ENCODE data around the gene ANAPC15. TPM values are rescaled to one million over a fixed set of nuclear protein-coding genes. Genes with fewer than 3 reads are reported as not detected.

ANAPC15 gene
- total RNA-seq, 1 experiment from 2014 or later = 98.6 TPM

- Mint-ChIP-seq H3K27ac (ENCODE audit: unreplicated experiment) (no peak overlapping the region), H3K36me3 (ENCODE audit: insufficient read depth, unreplicated experiment) (peaks cover 5% of the 10 kb centered on the region), H3K4me1 (ENCODE audit: low read depth, unreplicated experiment) (peaks cover 22% of the 10 kb centered on the region), H3K27me3 (ENCODE audit: insufficient read depth, unreplicated experiment) (no peaks in the 10 kb centered on the region), H3K4me3 (ENCODE audit: unreplicated experiment) (no peak overlapping the region), H3K9me3 (ENCODE audit: unreplicated experiment) (peaks cover 9% of the 10 kb centered on the region)
- POLR2A ChIA-PET = no interaction called here
- no peaks in the 10 kb centered on the region for H3K27me3 ChIP-seq (replicated peaks; ENCODE audit: control insufficient read depth, insufficient read depth, low read length)
- CTCF ChIA-PET = interaction anchor here (1.0 kb wide), 1 partner anchor 116 kb away, joined by 3 read pairs; no protein-coding TSS in a partner anchor
- DNase-seq = no peak
- H3K36me3 ChIP-seq (ENCODE audit: control insufficient read depth, insufficient read depth, low read length) = no peaks in the 10 kb centered on the region
- intact Hi-C loops (cut with micrococcal nuclease; ENCODE audit: unreplicated experiment) = no loop called here
- no peaks in the 10 kb centered on the region for H3K9me3 ChIP-seq
- BruUV-seq (replicated peaks) = no TSS peak
- peaks cover 8% of the 10 kb centered on the region for H3K4me1 ChIP-seq
- no peak overlapping the region for H3K4me3 ChIP-seq (ENCODE audit: low read depth, low read length)
- no peak for TF ChIP-seq CTCF (IDR thresholded peaks at IDR 0.05; ENCODE audit: insufficient read depth in 1 of 2, low read depth in 1 of 2, low read length in 1 of 2, severe bottlenecking in 1 of 2, unreplicated experiment in 1 of 2)
These were observed 28.6 kb upstream of the ANAPC15 start for GRCh38 chr11:72141066-72141465.

GRCh38 chr11:72140661-72141060, 28.2 kb upstream of the ANAPC15 start:
- POLR2A ChIA-PET = no interaction called here
- BruUV-seq (replicated peaks) = no TSS peak
- DNase-seq = no peak
- no peak overlapping the region for H3K4me3 ChIP-seq (ENCODE audit: low read depth, low read length)
- intact Hi-C loops (cut with micrococcal nuclease; ENCODE audit: unreplicated experiment) = no loop called here
- Mint-ChIP-seq H3K36me3 (ENCODE audit: insufficient read depth, unreplicated experiment) (peaks cover 5% of the 10 kb centered on the region), H3K4me3 (ENCODE audit: unreplicated experiment) (no peak overlapping the region), H3K9me3 (ENCODE audit: unreplicated experiment) (peaks cover 9% of the 10 kb centered on the region), H3K4me1 (ENCODE audit: low read depth, unreplicated experiment) (peaks cover 22% of the 10 kb centered on the region), H3K27me3 (ENCODE audit: insufficient read depth, unreplicated experiment) (no peaks in the 10 kb centered on the region), H3K27ac (ENCODE audit: unreplicated experiment) (no peak overlapping the region)
- no peaks in the 10 kb centered on the region for H3K36me3 ChIP-seq (ENCODE audit: control insufficient read depth, insufficient read depth, low read length)
- H3K27me3 ChIP-seq (replicated peaks; ENCODE audit: control insufficient read depth, insufficient read depth, low read length) = no peaks in the 10 kb centered on the region
- H3K9me3 ChIP-seq = no peaks in the 10 kb centered on the region
- TF ChIP-seq CTCF (IDR thresholded peaks at IDR 0.05; ENCODE audit: insufficient read depth in 1 of 2, low read depth in 1 of 2, low read length in 1 of 2, severe bottlenecking in 1 of 2, unreplicated experiment in 1 of 2) = no peak
- CTCF ChIA-PET = interaction anchor here (1.0 kb wide), 1 partner anchor 115 kb away, joined by 3 read pairs; no protein-coding TSS in a partner anchor
- peaks cover 8% of the 10 kb centered on the region for H3K4me1 ChIP-seq

- Mint-ChIP-seq H3K9me3 (ENCODE audit: unreplicated experiment) (peaks cover 9% of the 10 kb centered on the region), H3K36me3 (ENCODE audit: insufficient read depth, unreplicated experiment) (peaks cover 5% of the 10 kb centered on the region), H3K4me1 (ENCODE audit: low read depth, unreplicated experiment) (peaks cover 22% of the 10 kb centered on the region), H3K4me3 (ENCODE audit: unreplicated experiment) (no peak overlapping the region), H3K27me3 (ENCODE audit: insufficient read depth, unreplicated experiment) (no peaks in the 10 kb centered on the region), H3K27ac (ENCODE audit: unreplicated experiment) (no peak overlapping the region)
- no peak for DNase-seq
- ChIA-PET POLR2A (no interaction called here), CTCF (interaction anchor here (1.1 kb wide), 1 partner anchor 114 kb away, joined by 3 read pairs; no protein-coding TSS in a partner anchor)
- no peak for TF ChIP-seq CTCF (IDR thresholded peaks at IDR 0.05; ENCODE audit: insufficient read depth in 1 of 2, low read depth in 1 of 2, low read length in 1 of 2, severe bottlenecking in 1 of 2, unreplicated experiment in 1 of 2)
- BruUV-seq (replicated peaks) = no TSS peak
- peaks cover 3% of the 10 kb centered on the region for H3K4me1 ChIP-seq
- H3K9me3 ChIP-seq = no peaks in the 10 kb centered on the region
- intact Hi-C loops (cut with micrococcal nuclease; ENCODE audit: unreplicated experiment) = no loop called here
- no peaks in the 10 kb centered on the region for H3K27me3 ChIP-seq (replicated peaks; ENCODE audit: control insufficient read depth, insufficient read depth, low read length)
- H3K4me3 ChIP-seq (ENCODE audit: low read depth, low read length) = no peak overlapping the region
- H3K36me3 ChIP-seq (ENCODE audit: control insufficient read depth, insufficient read depth, low read length) = no peaks in the 10 kb centered on the region
These were observed 27.0 kb upstream of the ANAPC15 start for GRCh38 chr11:72139500-72139899.

All from Caco-2 (cell line).